ENCODE results near the gene GPR15LG.

Gene GPR15LG

DNA sequence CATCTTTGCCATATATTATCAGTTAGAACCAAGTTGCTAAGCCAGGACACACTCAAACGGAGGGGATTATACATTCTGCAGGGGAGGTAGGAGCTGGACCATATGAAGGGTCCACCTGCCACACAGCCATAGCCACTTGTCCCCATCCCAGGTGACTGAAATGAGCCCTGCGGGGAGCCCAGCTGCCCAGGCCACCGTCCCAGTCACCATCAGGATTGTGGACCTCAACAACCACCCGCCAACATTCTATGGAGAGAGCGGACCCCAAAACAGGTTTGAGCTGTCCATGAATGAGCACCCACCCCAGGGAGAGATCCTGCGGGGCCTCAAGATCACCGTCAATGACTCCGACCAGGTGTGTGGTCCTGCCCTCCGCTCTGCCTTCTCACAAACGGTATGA lies 34.4 kb downstream of the GPR15LG start (continued):
- TF ChIP-seq, protein P1, sequence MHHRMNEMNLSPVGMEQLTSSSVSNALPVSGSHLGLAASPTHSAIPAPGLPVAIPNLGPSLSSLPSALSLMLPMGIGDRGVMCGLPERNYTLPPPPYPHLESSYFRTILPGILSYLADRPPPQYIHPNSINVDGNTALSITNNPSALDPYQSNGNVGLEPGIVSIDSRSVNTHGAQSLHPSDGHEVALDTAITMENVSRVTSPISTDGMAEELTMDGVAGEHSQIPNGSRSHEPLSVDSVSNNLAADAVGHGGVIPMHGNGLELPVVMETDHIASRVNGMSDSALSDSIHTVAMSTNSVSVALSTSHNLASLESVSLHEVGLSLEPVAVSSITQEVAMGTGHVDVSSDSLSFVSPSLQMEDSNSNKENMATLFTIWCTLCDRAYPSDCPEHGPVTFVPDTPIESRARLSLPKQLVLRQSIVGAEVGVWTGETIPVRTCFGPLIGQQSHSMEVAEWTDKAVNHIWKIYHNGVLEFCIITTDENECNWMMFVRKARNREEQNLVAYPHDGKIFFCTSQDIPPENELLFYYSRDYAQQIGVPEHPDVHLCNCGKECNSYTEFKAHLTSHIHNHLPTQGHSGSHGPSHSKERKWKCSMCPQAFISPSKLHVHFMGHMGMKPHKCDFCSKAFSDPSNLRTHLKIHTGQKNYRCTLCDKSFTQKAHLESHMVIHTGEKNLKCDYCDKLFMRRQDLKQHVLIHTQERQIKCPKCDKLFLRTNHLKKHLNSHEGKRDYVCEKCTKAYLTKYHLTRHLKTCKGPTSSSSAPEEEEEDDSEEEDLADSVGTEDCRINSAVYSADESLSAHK (tag by site-specific recombination; IDR thresholded peaks at IDR 0.05) = no peak

DNA sequence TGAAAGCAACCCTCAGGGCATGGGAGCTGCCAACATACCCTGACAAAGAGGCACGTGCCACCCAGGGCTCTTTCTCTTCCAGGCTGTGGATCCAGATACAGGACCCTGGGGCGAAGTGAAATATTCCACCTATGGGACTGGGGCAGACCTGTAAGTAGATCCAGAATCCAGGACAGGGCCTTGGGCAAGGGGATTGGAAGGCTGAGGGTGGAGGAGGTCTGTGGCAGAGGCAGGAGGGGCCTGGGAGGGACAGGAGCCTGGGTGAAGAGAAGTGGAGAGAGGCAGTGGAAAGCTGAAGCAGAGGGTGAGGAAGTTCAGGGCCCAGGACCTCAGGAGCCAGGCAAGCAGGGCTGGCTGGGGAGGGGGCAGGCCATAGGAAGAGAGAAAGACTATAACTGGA lies 38.0 kb downstream of the GPR15LG start:
- Histone ChIP-seq H3K9me3 (ENCODE audit: control insufficient read depth, insufficient read depth, low read depth, low read length) (no peaks in the 10 kb centered on the region), H3K36me3 (ENCODE audit: control insufficient read depth in 2 of 2, insufficient read depth in 1 of 2, low read length in 2 of 2) (no peaks in the 10 kb centered on the region), H3K4me3 (ENCODE audit: low read depth, low read length) (no peak overlapping the region), H3K27ac (ENCODE audit: extremely low read depth, low read depth, low read length) (no peak overlapping the region), H3K4me1 (ENCODE audit: control insufficient read depth, insufficient read depth, low read length) (no peaks in the 10 kb centered on the region)
- CTCF ChIA-PET = interaction anchor here (0.6 to 1.3 kb wide), 2 partner anchors 63 to 86 kb away, joined by 3 to 9 read pairs; no protein-coding TSS in a partner anchor
- POLR2A ChIA-PET = no interaction called here
- TF ChIP-seq ZNF174 (tag by site-specific recombination; IDR thresholded peaks at IDR 0.05) (no peak), ZNF626 (tag by site-specific recombination; IDR thresholded peaks at IDR 0.05) (no peak), ZBTB48 (tag by site-specific recombination; IDR thresholded peaks at IDR 0.05) (no peak), ZNF423 (tag by site-specific recombination; IDR thresholded peaks at IDR 0.05) (no peak), ZNF416 (tag by site-specific recombination; IDR thresholded peaks at IDR 0.05) (no peak)
- TF ChIP-seq, protein P2, sequence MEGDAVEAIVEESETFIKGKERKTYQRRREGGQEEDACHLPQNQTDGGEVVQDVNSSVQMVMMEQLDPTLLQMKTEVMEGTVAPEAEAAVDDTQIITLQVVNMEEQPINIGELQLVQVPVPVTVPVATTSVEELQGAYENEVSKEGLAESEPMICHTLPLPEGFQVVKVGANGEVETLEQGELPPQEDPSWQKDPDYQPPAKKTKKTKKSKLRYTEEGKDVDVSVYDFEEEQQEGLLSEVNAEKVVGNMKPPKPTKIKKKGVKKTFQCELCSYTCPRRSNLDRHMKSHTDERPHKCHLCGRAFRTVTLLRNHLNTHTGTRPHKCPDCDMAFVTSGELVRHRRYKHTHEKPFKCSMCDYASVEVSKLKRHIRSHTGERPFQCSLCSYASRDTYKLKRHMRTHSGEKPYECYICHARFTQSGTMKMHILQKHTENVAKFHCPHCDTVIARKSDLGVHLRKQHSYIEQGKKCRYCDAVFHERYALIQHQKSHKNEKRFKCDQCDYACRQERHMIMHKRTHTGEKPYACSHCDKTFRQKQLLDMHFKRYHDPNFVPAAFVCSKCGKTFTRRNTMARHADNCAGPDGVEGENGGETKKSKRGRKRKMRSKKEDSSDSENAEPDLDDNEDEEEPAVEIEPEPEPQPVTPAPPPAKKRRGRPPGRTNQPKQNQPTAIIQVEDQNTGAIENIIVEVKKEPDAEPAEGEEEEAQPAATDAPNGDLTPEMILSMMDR (tag by site-specific recombination; IDR thresholded peaks at IDR 0.05) = no peak

DNA sequence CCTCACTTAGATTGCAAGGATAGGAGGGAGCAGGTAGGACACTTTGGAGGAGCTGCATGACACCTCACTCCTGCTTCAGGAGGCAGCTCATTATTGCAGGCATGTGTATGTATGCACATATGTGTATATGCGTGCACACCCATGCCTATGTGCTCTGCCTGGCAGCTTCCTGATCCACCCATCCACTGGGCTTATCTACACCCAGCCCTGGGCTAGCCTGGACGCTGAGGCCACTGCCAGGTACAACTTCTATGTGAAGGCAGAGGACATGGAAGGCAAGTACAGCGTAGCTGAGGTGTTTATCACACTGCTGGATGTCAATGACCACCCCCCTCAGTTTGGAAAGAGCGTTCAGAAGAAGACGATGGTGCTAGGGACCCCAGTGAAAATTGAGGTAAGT lies 38.4 kb downstream of the GPR15LG start:
- CTCF ChIA-PET = interaction anchor here (0.6 to 1.3 kb wide), 3 partner anchors 64 to 325 kb away, joined by 3 to 9 read pairs (median 3); no protein-coding TSS in a partner anchor

DNA sequence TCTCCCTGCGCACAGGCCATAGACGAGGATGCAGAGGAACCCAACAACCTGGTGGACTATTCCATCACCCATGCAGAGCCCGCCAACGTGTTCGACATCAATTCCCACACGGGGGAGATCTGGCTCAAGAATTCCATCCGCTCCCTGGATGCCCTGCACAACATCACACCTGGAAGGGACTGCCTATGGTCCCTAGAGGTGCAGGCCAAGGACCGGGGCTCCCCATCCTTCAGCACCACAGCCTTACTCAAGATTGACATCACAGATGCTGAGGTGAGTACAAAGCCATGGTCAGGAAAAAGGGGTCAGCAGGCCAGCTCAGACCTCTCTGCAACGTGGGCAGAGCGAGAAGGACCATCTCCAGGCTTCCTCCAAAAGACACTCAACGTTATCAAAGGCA lies 39.5 kb downstream of the GPR15LG start:
- Histone ChIP-seq H3K36me3 (ENCODE audit: control insufficient read depth in 2 of 2, insufficient read depth in 1 of 2, low read length in 2 of 2) (no peaks in the 10 kb centered on the region), H3K4me1 (ENCODE audit: control insufficient read depth, insufficient read depth, low read length) (no peaks in the 10 kb centered on the region), H3K9me3 (ENCODE audit: control insufficient read depth, insufficient read depth, low read depth, low read length) (no peaks in the 10 kb centered on the region), H3K27ac (ENCODE audit: extremely low read depth, low read depth, low read length) (no peak overlapping the region), H3K4me3 (ENCODE audit: low read depth, low read length) (no peak overlapping the region)
- ChIA-PET CTCF (interaction anchor here (0.6 to 1.1 kb wide), 3 partner anchors 20 to 324 kb away, joined by 3 read pairs; no protein-coding TSS in a partner anchor), POLR2A (no interaction called here)
- TF ChIP-seq, protein P3, sequence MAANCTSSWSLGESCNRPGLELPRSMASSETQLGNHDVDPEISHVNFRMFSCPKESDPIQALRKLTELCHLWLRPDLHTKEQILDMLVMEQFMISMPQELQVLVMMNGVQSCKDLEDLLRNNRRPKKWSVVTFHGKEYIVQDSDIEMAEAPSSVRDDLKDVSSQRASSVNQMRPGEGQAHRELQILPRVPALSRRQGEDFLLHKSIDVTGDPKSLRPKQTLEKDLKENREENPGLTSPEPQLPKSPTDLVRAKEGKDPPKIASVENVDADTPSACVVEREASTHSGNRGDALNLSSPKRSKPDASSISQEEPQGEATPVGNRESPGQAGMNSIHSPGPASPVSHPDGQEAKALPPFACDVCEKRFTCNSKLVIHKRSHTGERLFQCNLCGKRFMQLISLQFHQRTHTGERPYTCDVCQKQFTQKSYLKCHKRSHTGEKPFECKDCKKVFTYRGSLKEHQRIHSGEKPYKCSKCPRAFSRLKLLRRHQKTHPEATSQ (tag by site-specific recombination; IDR thresholded peaks at IDR 0.05) = no peak
- TF ChIP-seq ZFP3 (tag by site-specific recombination; IDR thresholded peaks at IDR 0.05; ENCODE audit: low read depth) (no peak), ZNF610 (tag by site-specific recombination; IDR thresholded peaks at IDR 0.05; ENCODE audit: borderline replicate concordance) (no peak), ZNF768 (tag by site-specific recombination; IDR thresholded peaks at IDR 0.05) (no peak), ZNF747 (tag by site-specific recombination; IDR thresholded peaks at IDR 0.05) (no peak), ZNF311 (tag by site-specific recombination; IDR thresholded peaks at IDR 0.05; ENCODE audit: borderline replicate concordance) (no peak), ZNF37A (tag by site-specific recombination; IDR thresholded peaks at IDR 0.05) (no peak), ZNF211 (tag by site-specific recombination; IDR thresholded peaks at IDR 0.05; ENCODE audit: low read depth) (no peak), ZNF621 (tag by site-specific recombination; IDR thresholded peaks at IDR 0.05) (no peak), ZNF785 (tag by site-specific recombination; IDR thresholded peaks at IDR 0.05) (no peak)
- TF ChIP-seq, protein P4, sequence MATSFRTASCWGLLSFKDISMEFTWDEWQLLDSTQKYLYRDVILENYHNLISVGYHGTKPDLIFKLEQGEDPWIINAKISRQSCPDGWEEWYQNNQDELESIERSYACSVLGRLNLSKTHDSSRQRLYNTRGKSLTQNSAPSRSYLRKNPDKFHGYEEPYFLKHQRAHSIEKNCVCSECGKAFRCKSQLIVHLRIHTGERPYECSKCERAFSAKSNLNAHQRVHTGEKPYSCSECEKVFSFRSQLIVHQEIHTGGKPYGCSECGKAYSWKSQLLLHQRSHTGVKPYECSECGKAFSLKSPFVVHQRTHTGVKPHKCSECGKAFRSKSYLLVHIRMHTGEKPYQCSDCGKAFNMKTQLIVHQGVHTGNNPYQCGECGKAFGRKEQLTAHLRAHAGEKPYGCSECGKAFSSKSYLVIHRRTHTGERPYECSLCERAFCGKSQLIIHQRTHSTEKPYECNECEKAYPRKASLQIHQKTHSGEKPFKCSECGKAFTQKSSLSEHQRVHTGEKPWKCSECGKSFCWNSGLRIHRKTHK (tag by site-specific recombination; IDR thresholded peaks at IDR 0.05) = no peak
- TF ChIP-seq, protein P5, sequence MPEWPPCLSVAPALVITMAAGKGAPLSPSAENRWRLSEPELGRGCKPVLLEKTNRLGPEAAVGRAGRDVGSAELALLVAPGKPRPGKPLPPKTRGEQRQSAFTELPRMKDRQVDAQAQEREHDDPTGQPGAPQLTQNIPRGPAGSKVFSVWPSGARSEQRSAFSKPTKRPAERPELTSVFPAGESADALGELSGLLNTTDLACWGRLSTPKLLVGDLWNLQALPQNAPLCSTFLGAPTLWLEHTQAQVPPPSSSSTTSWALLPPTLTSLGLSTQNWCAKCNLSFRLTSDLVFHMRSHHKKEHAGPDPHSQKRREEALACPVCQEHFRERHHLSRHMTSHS (tag by site-specific recombination; IDR thresholded peaks at IDR 0.05) = no peak

More for the DNA sequence above, 38.4 kb downstream of the GPR15LG start:
- Histone ChIP-seq H3K9me3 (ENCODE audit: control insufficient read depth, insufficient read depth, low read depth, low read length) (no peaks in the 10 kb centered on the region), H3K4me1 (ENCODE audit: control insufficient read depth, insufficient read depth, low read length) (no peaks in the 10 kb centered on the region), H3K27ac (ENCODE audit: extremely low read depth, low read depth, low read length) (no peak overlapping the region), H3K36me3 (ENCODE audit: control insufficient read depth in 2 of 2, insufficient read depth in 1 of 2, low read length in 2 of 2) (no peaks in the 10 kb centered on the region), H3K4me3 (ENCODE audit: low read depth, low read length) (no peak overlapping the region)
- POLR2A ChIA-PET = no interaction called here
- TF ChIP-seq ZNF132 (tag by site-specific recombination; IDR thresholded peaks at IDR 0.05; ENCODE audit: borderline replicate concordance) (no peak), ZNF404 (tag by site-specific recombination; IDR thresholded peaks at IDR 0.05) (no peak), KLF1 (tag by site-specific recombination; IDR thresholded peaks at IDR 0.05) (no peak), ZNF473 (tag by site-specific recombination; IDR thresholded peaks at IDR 0.05) (no peak), ZNF624 (tag by site-specific recombination; IDR thresholded peaks at IDR 0.05) (no peak), ZNF10 (tag by site-specific recombination; IDR thresholded peaks at IDR 0.05) (no peak), ZNF670 (tag by site-specific recombination; IDR thresholded peaks at IDR 0.05; ENCODE audit: low read depth) (no peak), ZNF530 (tag by site-specific recombination; IDR thresholded peaks at IDR 0.05; ENCODE audit: low read depth) (no peak), ZNF747 (tag by site-specific recombination; IDR thresholded peaks at IDR 0.05) (no peak), ZNF830 (tag by site-specific recombination; IDR thresholded peaks at IDR 0.05; ENCODE audit: low read depth) (no peak), ZNF19 (tag by site-specific recombination; IDR thresholded peaks at IDR 0.05; ENCODE audit: low read depth) (no peak), ZNF560 (tag by site-specific recombination; IDR thresholded peaks at IDR 0.05; ENCODE audit: borderline replicate concordance) (no peak), GLI2 (tag by site-specific recombination; IDR thresholded peaks at IDR 0.05; ENCODE audit: borderline replicate concordance, low read depth) (no peak)

Measured in HEK293 (cell line).